Aorta (tissue), 5 donors: ENCODE results near the gene KDM2A. TPM values are rescaled to one million over a fixed set of nuclear protein-coding genes. Genes with fewer than 3 reads are reported as not detected.

Source experiments
- ATAC-seq: fragments of 200-7000 bp; cut with Tn5 transposase; one replicate; pipeline ENCODE4 v1.9.1; 2022; ENCODE audit warnings: moderate library complexity; ENCODE audit not compliant: low FRiP score
- DNase-seq, 2 donors: peaks; one replicate each; pipeline ENCODE4 v3.0.0-alpha.2; 2020
- H3K27ac ChIP-seq, 2 donors: one replicate each; pipeline ENCODE4 v1.5.1; 2013; ENCODE audit warnings: low read length in 2 of 2, mild to moderate bottlenecking in 2 of 2, moderate library complexity in 2 of 2, control low read depth in 1 of 2, inconsistent platforms in 1 of 2, low read depth in 1 of 2
- H3K27me3 ChIP-seq, 2 donors: one replicate each; pipeline ENCODE4 v1.6.1; 2013; ENCODE audit warnings: control low read depth in 1 of 2, low read length in 1 of 2, mild to moderate bottlenecking in 1 of 2, moderate library complexity in 1 of 2; ENCODE audit not compliant: insufficient read depth in 2 of 2, control insufficient read depth in 1 of 2
- H3K36me3 ChIP-seq, 2 donors: one replicate each; pipeline ENCODE4 v1.6.1; 2013; ENCODE audit warnings: control low read depth in 1 of 2, low read length in 1 of 2, mild to moderate bottlenecking in 1 of 2; ENCODE audit not compliant: insufficient read depth in 2 of 2, control insufficient read depth in 1 of 2
- H3K4me1 ChIP-seq, 2 donors: one replicate each; pipeline ENCODE4 v1.6.1; 2013; ENCODE audit warnings: low read length in 2 of 2, control low read depth in 1 of 2, mild to moderate bottlenecking in 1 of 2, moderate library complexity in 1 of 2; ENCODE audit not compliant: insufficient read depth in 2 of 2, control insufficient read depth in 1 of 2
- H3K4me3 ChIP-seq, 2 donors: one replicate each; pipeline ENCODE4 v1.5.1; 2013; ENCODE audit warnings: low read length in 2 of 2, control low read depth in 1 of 2, mild to moderate bottlenecking in 1 of 2
- H3K9me3 ChIP-seq: one replicate; pipeline ENCODE4 v1.6.1; 2013; ENCODE audit warnings: mild to moderate bottlenecking, low read length; ENCODE audit not compliant: control insufficient read depth
- WGBS, 2 donors: extraction: QIAGEN DNeasy Blood & Tissue Kit; methylation state at CpG; one replicate each; pipeline ENCODE4 v1.1.7; 2013; 5-methylcytosine and 5-hydroxymethylcytosine counted together
- intact Hi-C, 2 donors: fragments of 100-400 bp; cut with DNase I; formaldehyde crosslinking; loops; one replicate each; pipeline versions ENCODE4 v1.14.2 to v1.15.0; 2022
- polyA plus RNA-seq, 2 donors: library from polyadenylated mRNA; stranded (reverse); fragments of 200-250 nt; gene quantifications; one replicate each; pipeline ENCODE4 v1.2.3, GENCODE V29; 2013
- total RNA-seq, 2 donors: library from RNA; stranded (reverse); fragmentation: NEBNext Ultra II Directional; extraction: Animal tissue kit (Norgen Biotek cat#: 25700); gene quantifications; one replicate each; pipeline ENCODE4 v1.2.1, GENCODE V29; 2021
- donor health status: healthy with polysubstance abuse.
- donor health status: Bipolar disorder and iron deficiency.
- donor health status: DM: no; HTN: no; CAD: no.
- donor health status: DM: no; HTN: no; CAD: no.
- donor health status: DM: yes; HTN: yes; CAD: no.

The KDM2A gene
- total and polyA plus RNA-seq, 4 donors = 11.5 to 106 (median 45.3) TPM

- Histone ChIP-seq H3K9me3 (no peaks in the 10 kb centered on the region), H3K27me3 (no peaks in the 10 kb centered on the region), H3K36me3 (no peaks in the 10 kb centered on the region), H3K4me3 (peak overlapping the region; percentile 75 to 81), H3K27ac (peak overlapping the region in 1 of 2 donors; percentile 58), H3K4me1 (no peaks in the 10 kb centered on the region)
- ATAC-seq (peak; percentile 76), DNase-seq (peak; percentile 84 to 94)
- intact Hi-C loops = loop anchor here in 1 of 2 donors (1.0 kb wide), 1 partner anchor 51 kb away; no protein-coding TSS in a partner anchor
- 11 to 23% methylated on average over 27 to 54 of the region's 54 CpGs for WGBS, 2 donors
Observed at GRCh38 chr11:67265633-67266448, 146.8 kb downstream of the KDM2A start.

GRCh38 chr11:67266449-67267187, 147.6 kb downstream of the KDM2A start, which contains the start of gene GRK2:
Gene GRK2 (plus strand): TSS chr11:67266473. CDS start chr11:67266700, 227 bp downstream.
- Histone ChIP-seq H3K36me3 (no peaks in the 10 kb centered on the region), H3K27me3 (no peaks in the 10 kb centered on the region), H3K9me3 (no peaks in the 10 kb centered on the region), H3K4me3 (peak within 1 kb of the TSS; percentile 75 to 81), H3K4me1 (no peaks in the 10 kb centered on the region), H3K27ac (peak within 1 kb of the TSS in 1 of 2 donors; percentile 58)
- WGBS, 2 donors = 1% methylated on average over 40 to 103 of the region's 103 CpGs
- ATAC-seq (no peak), DNase-seq (peak; percentile 75 to 85)
- intact Hi-C loops = loop anchor here in 1 of 2 donors (1.0 kb wide), 1 partner anchor 51 kb away; no protein-coding TSS in a partner anchor

GRCh38 chr11:67267188-67268080, 148.4 kb downstream of the KDM2A start:
- Histone ChIP-seq H3K9me3 (no peaks in the 10 kb centered on the region), H3K4me3 (peak overlapping the region; percentile 75 to 81), H3K27me3 (no peaks in the 10 kb centered on the region), H3K4me1 (no peaks in the 10 kb centered on the region), H3K36me3 (no peaks in the 10 kb centered on the region), H3K27ac (peak overlapping the region in 1 of 2 donors; percentile 19)
- intact Hi-C loops = no loop called here
- WGBS, 2 donors = 20 to 23% methylated on average over 30 of the region's 30 CpGs
- no peak for ATAC-seq
- DNase-seq = peak; percentile 59 to 73

- peak; percentile 51 to 66 for DNase-seq
- ATAC-seq = no peak
- no peak overlapping the region for H3K4me3 ChIP-seq
- intact Hi-C loops = no loop called here
- H3K27me3 ChIP-seq = no peaks in the 10 kb centered on the region
- no peaks in the 10 kb centered on the region for H3K4me1 ChIP-seq
- 70 to 72% methylated on average over 21 of the region's 21 CpGs for WGBS, 2 donors
- no peaks in the 10 kb centered on the region for H3K9me3 ChIP-seq
- no peak overlapping the region for H3K27ac ChIP-seq
- no peaks in the 10 kb centered on the region for H3K36me3 ChIP-seq
Observed at GRCh38 chr11:67268081-67268961, 149.3 kb downstream of the KDM2A start.

- Histone ChIP-seq H3K4me3 (no peak overlapping the region), H3K27me3 (no peaks in the 10 kb centered on the region), H3K4me1 (no peaks in the 10 kb centered on the region), H3K27ac (no peak overlapping the region), H3K9me3 (no peaks in the 10 kb centered on the region), H3K36me3 (no peaks in the 10 kb centered on the region)
- intact Hi-C loops = no loop called here
- DNase-seq (peak in 1 of 2 donors; percentile 71), ATAC-seq (no peak)
- 88 to 93% methylated on average over 13 of the region's 13 CpGs for WGBS, 2 donors
Observed at GRCh38 chr11:67268962-67269268, 149.9 kb downstream of the KDM2A start.

- ATAC-seq (no peak), DNase-seq (peak; percentile 66 to 80)
- Histone ChIP-seq H3K27ac (peak overlapping the region in 1 of 2 donors; percentile 23), H3K27me3 (no peaks in the 10 kb centered on the region), H3K9me3 (no peaks in the 10 kb centered on the region), H3K4me1 (no peaks in the 10 kb centered on the region), H3K4me3 (no peak overlapping the region), H3K36me3 (no peaks in the 10 kb centered on the region)
- 29% methylated on average over 15 of the region's 15 CpGs for WGBS, 2 donors
- intact Hi-C loops = no loop called here
Observed at GRCh38 chr11:67269401-67270255, 150.6 kb downstream of the KDM2A start.
